WTC11 (cell line): ENCODE data around the gene IL23R. TPM values are rescaled to one million over a fixed set of nuclear protein-coding genes. Genes with fewer than 3 reads are reported as not detected.

Experiments
- ATAC-seq: fragments of 200-7000 bp; cut with Tn5 transposase; 2 replicates; pipeline ENCODE4 v1.10.0; 2021; ENCODE audit warnings: mild to moderate bottlenecking, moderate library complexity
- CTCF ChIA-PET: fragments of 300-600 bp; sonication (Branson Sonifier 250); formaldehyde crosslinking; loops from one replicate; lab custom pipeline; 2021; ENCODE audit warnings: antibody characterized with exemption; lab: Charles Lee
- POLR2A ChIA-PET: fragments of 350-600 bp; sonication (Branson Sonifier 250); formaldehyde crosslinking; loops from one replicate; lab custom pipeline; 2021; ENCODE audit warnings: antibody characterized with exemption; lab: Charles Lee
- DNase-seq: peaks from one replicate; pipeline ENCODE4 v3.0.0; 2021; ENCODE audit warnings: low spot score
- H3K27ac Mint-ChIP-seq: 2 replicates; pipeline ENCODE4 v1.8.0; 2021; ENCODE audit warnings: mixed read lengths
- H3K27me3 Mint-ChIP-seq: 2 replicates; pipeline ENCODE4 v1.8.0; 2021; ENCODE audit warnings: low read depth, mild to moderate bottlenecking, moderate library complexity, mixed read lengths
- H3K36me3 Mint-ChIP-seq: 2 replicates; pipeline ENCODE4 v1.8.0; 2021; ENCODE audit warnings: mixed read lengths
- H3K4me1 Mint-ChIP-seq: 2 replicates; pipeline ENCODE4 v1.8.0; 2022; ENCODE audit warnings: mixed read lengths
- H3K4me3 Mint-ChIP-seq: 2 replicates; pipeline ENCODE4 v1.8.0; 2021; ENCODE audit warnings: mild to moderate bottlenecking, moderate library complexity, mixed read lengths
- H3K9me3 Mint-ChIP-seq: 2 replicates; pipeline ENCODE4 v1.8.0; 2021; ENCODE audit warnings: mixed read lengths
- AR ChIP-seq: fragments of 250-450 bp; sonication (Bioruptor Pico); IDR thresholded peaks from 2 replicates; pipeline ENCODE4 v1.9.0; 2021; ENCODE audit warnings: mild to moderate bottlenecking
- ARID4B ChIP-seq: sonication (generic); formaldehyde crosslinking; IDR thresholded peaks from 2 replicates; pipeline ENCODE4 v1.8.0; 2023; ENCODE audit warnings: missing genetic modification reagents, mild to moderate bottlenecking, borderline replicate concordance
- CBFB ChIP-seq: sonication (generic); formaldehyde crosslinking; IDR thresholded peaks from 2 replicates; pipeline ENCODE4 v1.8.1; 2022; ENCODE audit warnings: mild to moderate bottlenecking, low read depth, missing genetic modification reagents
- CTCF ChIP-seq: fragments of 200-600 bp; IDR thresholded peaks from 2 replicates; pipeline ENCODE4 v1.8.0; 2022; ENCODE audit warnings: antibody characterized with exemption
- E2F5 ChIP-seq: sonication (generic); formaldehyde crosslinking; IDR thresholded peaks from 2 replicates; pipeline ENCODE4 v1.8.1; 2022; ENCODE audit warnings: mild to moderate bottlenecking, moderate library complexity, missing genetic modification reagents
- ELF4 ChIP-seq: sonication (generic); formaldehyde crosslinking; IDR thresholded peaks from 2 replicates; pipeline ENCODE4 v1.8.1; 2022; ENCODE audit warnings: low read depth, mild to moderate bottlenecking, moderate library complexity, missing genetic modification reagents
- ESRRA ChIP-seq: sonication (generic); formaldehyde crosslinking; IDR thresholded peaks from 2 replicates; pipeline ENCODE4 v1.8.1; 2022; ENCODE audit warnings: mild to moderate bottlenecking, missing genetic modification reagents, borderline replicate concordance
- FOXJ3 ChIP-seq: sonication (generic); formaldehyde crosslinking; IDR thresholded peaks from 2 replicates; pipeline ENCODE4 v1.9.0; 2021; ENCODE audit warnings: missing genetic modification reagents, mild to moderate bottlenecking, borderline replicate concordance
- MYBL2 ChIP-seq: sonication (generic); formaldehyde crosslinking; IDR thresholded peaks from 2 replicates; pipeline ENCODE4 v1.8.1; 2023; ENCODE audit warnings: mild to moderate bottlenecking, moderate library complexity, missing genetic modification reagents
- PRDM15 ChIP-seq: sonication (generic); formaldehyde crosslinking; IDR thresholded peaks from 2 replicates; pipeline ENCODE4 v1.8.0; 2022; ENCODE audit warnings: missing genetic modification reagents
- PREB ChIP-seq: sonication (generic); formaldehyde crosslinking; IDR thresholded peaks from 2 replicates; pipeline ENCODE4 v1.8.1; 2022; ENCODE audit warnings: mild to moderate bottlenecking, missing genetic modification reagents, moderate library complexity, borderline replicate concordance
- ZNF317 ChIP-seq: sonication (generic); formaldehyde crosslinking; IDR thresholded peaks from 2 replicates; pipeline ENCODE4 v1.8.1; 2023; ENCODE audit warnings: low read depth, mild to moderate bottlenecking, moderate library complexity, missing genetic modification reagents, borderline replicate concordance
- ZNF416 ChIP-seq: fragments of 250-450 bp; sonication (Bioruptor Pico); IDR thresholded peaks from 2 replicates; pipeline ENCODE4 v1.9.0; 2021; ENCODE audit warnings: mild to moderate bottlenecking, inconsistent platforms
- ZNF423 ChIP-seq: fragments of 250-450 bp; sonication (Bioruptor Pico); IDR thresholded peaks from 2 replicates; pipeline ENCODE4 v2.1.2; 2022; ENCODE audit warnings: mild to moderate bottlenecking, moderate library complexity
- ZNF512 ChIP-seq: sonication (generic); formaldehyde crosslinking; IDR thresholded peaks from 2 replicates; pipeline ENCODE4 v1.8.1; 2022; ENCODE audit warnings: missing genetic modification reagents, borderline replicate concordance
- ZNF532 ChIP-seq: fragments of 250-450 bp; sonication (Bioruptor Pico); IDR thresholded peaks from 2 replicates; pipeline ENCODE4 v1.9.0; 2021; ENCODE audit warnings: mild to moderate bottlenecking, borderline replicate concordance
- total RNA-seq: library from RNA; stranded (reverse); gene quantifications from 3 replicates; pipeline ENCODE4 v1.2.3, GENCODE V29; 2021

IL23R gene
- total RNA-seq, 1 experiment from 2014 or later: not detected

- POLR2A ChIA-PET: no interaction called here
- TF ChIP-seq ELF4 (CRISPR knock-in tag) (no peak), ZNF423 (CRISPR knock-in tag) (no peak), CBFB (CRISPR knock-in tag) (no peak), E2F5 (CRISPR knock-in tag) (no peak), ZNF532 (CRISPR knock-in tag) (no peak), ARID4B (no peak), PRDM15 (CRISPR knock-in tag) (no peak), ZNF317 (CRISPR knock-in tag) (no peak), ZNF512 (CRISPR knock-in tag) (no peak), AR (no peak), ESRRA (CRISPR knock-in tag) (no peak), CTCF (no peak), ZNF416 (CRISPR knock-in tag) (no peak), FOXJ3 (CRISPR knock-in tag) (no peak), MYBL2 (no peak), PREB (CRISPR knock-in tag) (no peak)
- Mint-ChIP-seq H3K36me3 (no peaks in the 10 kb centered on the region), H3K4me1 (no peaks in the 10 kb centered on the region), H3K27me3 (no peaks in the 10 kb centered on the region), H3K9me3 (no peaks in the 10 kb centered on the region), H3K27ac (no peak overlapping the region), H3K4me3 (no peak overlapping the region)
- DNase-seq (no peak), ATAC-seq (no peak)
- CTCF ChIA-PET: interaction anchor here (0.6 to 1.6 kb wide), 2 partner anchors 21 to 194 kb away, joined by 3 to 5 read pairs; no protein-coding TSS in a partner anchor
Observed at GRCh38 chr1:67190410-67190809, 24.2 kb downstream of the IL23R start.
